Subcutaneous abdominal adipose tissue (tissue), 5 donors: ENCODE results near the gene MYOF.
"Not testable (repeated sequence)": the region's sequence is repeated elsewhere in the genome, so short reads cannot be mapped to it uniquely, and the experiment has no call there.

Experiments
- H3K27ac ChIP-seq: one replicate; pipeline ENCODE4 v1.7.0; 2013; ENCODE audit warnings: low read depth, mild to moderate bottlenecking, inconsistent platforms, low read length, moderate library complexity
- H3K27me3 ChIP-seq, 5 donors: one replicate each; pipeline ENCODE4 v1.7.0; 2013; ENCODE audit warnings: low read length in 5 of 5, inconsistent platforms in 1 of 5; ENCODE audit not compliant: control insufficient read depth in 5 of 5, insufficient read depth in 4 of 5
- H3K36me3 ChIP-seq, 5 donors: one replicate each; pipeline ENCODE4 v1.7.0; 2013; ENCODE audit warnings: low read length in 5 of 5; ENCODE audit not compliant: control insufficient read depth in 5 of 5, insufficient read depth in 5 of 5
- H3K4me1 ChIP-seq, 5 donors: one replicate each; pipeline ENCODE4 v1.7.0; 2013; ENCODE audit warnings: low read length in 5 of 5, mild to moderate bottlenecking in 3 of 5, moderate library complexity in 1 of 5; ENCODE audit not compliant: control insufficient read depth in 5 of 5, insufficient read depth in 5 of 5
- H3K4me3 ChIP-seq, 5 donors: one replicate each; pipeline ENCODE4 v1.7.0; 2013; ENCODE audit warnings: low read length in 5 of 5, low read depth in 1 of 5
- H3K9ac ChIP-seq, 5 donors: one replicate each; pipeline ENCODE4 v1.7.0; 2013; ENCODE audit warnings: low read length in 5 of 5, mild to moderate bottlenecking in 4 of 5, moderate library complexity in 3 of 5
- H3K9me3 ChIP-seq, 5 donors: one replicate each; pipeline ENCODE4 v1.7.0; 2013; ENCODE audit warnings: low read length in 5 of 5; ENCODE audit not compliant: control insufficient read depth in 5 of 5
- donor health status: healthy.
- donor health status: healthy.
- donor health status: healthy.
- donor health status: healthy.
- donor health status: healthy.

Gene MYOF

GRCh38 chr10:93435621-93436397, 46.3 kb downstream of the MYOF start:
- no peaks in the 10 kb centered on the region for H3K9me3 ChIP-seq
- H3K4me3 ChIP-seq, result no peak overlapping the region
- peaks cover 0 to 3% (median 0%) of the 10 kb centered on the region in 5 donors for H3K36me3 ChIP-seq
- peaks cover 18 to 64% (median 52%) of the 10 kb centered on the region in 5 donors for H3K4me1 ChIP-seq
- no peaks in the 10 kb centered on the region for H3K27me3 ChIP-seq
- H3K27ac ChIP-seq, result peak overlapping the region; percentile 96
- H3K9ac ChIP-seq, result peak overlapping the region; percentile 60 to 95 (median 71)

- H3K4me1 ChIP-seq, result peaks cover 18 to 62% (median 47%) of the 10 kb centered on the region in 5 donors
- peak overlapping the region in 4 of 5 donors; percentile 2 to 95 (median 61) for H3K9ac ChIP-seq
- H3K27ac ChIP-seq, result peak overlapping the region; percentile 96
- no peaks in the 10 kb centered on the region for H3K27me3 ChIP-seq
- H3K9me3 ChIP-seq, result no peaks in the 10 kb centered on the region
- H3K36me3 ChIP-seq, result peaks cover 0 to 3% (median 0%) of the 10 kb centered on the region in 5 donors
- peak overlapping the region in 1 of 5 donors; percentile 8 for H3K4me3 ChIP-seq
These were observed 47.1 kb downstream of the MYOF start for GRCh38 chr10:93434991-93435491.

DNA sequence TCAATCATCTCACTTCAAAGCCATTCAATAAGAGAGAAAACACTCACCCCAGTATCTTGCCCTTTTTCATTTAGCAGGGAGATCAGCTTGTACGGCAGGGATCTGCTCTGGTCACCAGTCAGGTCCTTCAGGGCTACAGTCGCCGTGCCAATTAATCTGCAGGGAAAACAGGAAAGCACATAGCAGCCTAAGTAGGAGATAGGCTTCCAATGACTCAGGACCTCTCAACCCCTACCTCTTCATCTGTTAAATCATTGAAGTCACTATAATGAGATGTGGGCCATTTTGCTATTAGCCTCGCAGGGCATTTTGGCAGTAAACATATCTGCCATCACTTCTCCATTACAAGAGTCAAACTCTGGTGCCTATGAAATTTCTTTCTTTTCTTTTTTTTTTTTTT, 50.8 kb downstream of the MYOF start:
- peaks cover 4 to 44% (median 39%) of the 10 kb centered on the region in 5 donors for H3K4me1 ChIP-seq
- H3K4me3 ChIP-seq, result peak overlapping the region in 1 of 5 donors; percentile 1
- no peak overlapping the region for H3K9ac ChIP-seq
- no peaks in the 10 kb centered on the region for H3K9me3 ChIP-seq
- no peaks in the 10 kb centered on the region for H3K27me3 ChIP-seq
- peaks cover 0 to 3% (median 0%) of the 10 kb centered on the region in 5 donors for H3K36me3 ChIP-seq
- H3K27ac ChIP-seq, result no peak overlapping the region

DNA sequence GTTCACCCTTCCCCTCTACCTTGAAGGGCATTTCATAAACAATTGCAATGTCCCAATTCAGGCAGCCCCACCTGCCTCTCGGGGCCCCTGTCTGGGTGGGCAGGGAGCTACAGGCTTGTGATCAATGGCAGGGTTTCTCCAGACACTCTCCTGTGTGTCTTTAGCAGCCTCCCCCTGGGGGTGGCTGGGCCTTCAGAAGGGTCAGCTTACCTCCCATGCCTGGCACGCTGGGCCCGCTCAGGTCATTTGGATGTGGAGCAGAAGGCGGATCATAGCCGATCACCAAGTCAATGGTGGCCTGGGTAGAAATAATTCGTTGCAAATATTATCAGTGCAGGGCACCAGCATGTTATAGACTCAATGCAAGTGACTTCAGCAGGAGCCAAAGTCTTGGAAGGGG, 56.3 kb downstream of the MYOF start:
- no peak overlapping the region for H3K9ac ChIP-seq
- H3K36me3 ChIP-seq, result peaks cover 0 to 23% (median 19%) of the 10 kb centered on the region in 5 donors
- no peak overlapping the region for H3K4me3 ChIP-seq
- no peaks in the 10 kb centered on the region for H3K27me3 ChIP-seq
- H3K9me3 ChIP-seq, result no peaks in the 10 kb centered on the region
- no peak overlapping the region for H3K27ac ChIP-seq
- peaks cover 3 to 36% (median 28%) of the 10 kb centered on the region in 5 donors for H3K4me1 ChIP-seq

GRCh38 chr10:93422118-93422517, 60.0 kb downstream of the MYOF start:
- Histone ChIP-seq H3K9me3 (no peaks in the 10 kb centered on the region), H3K36me3 (peaks cover 0 to 24% (median 19%) of the 10 kb centered on the region in 5 donors), H3K4me1 (peaks cover 3 to 39% (median 27%) of the 10 kb centered on the region in 5 donors), H3K27ac (no peak overlapping the region), H3K4me3 (peak overlapping the region in 1 of 5 donors; percentile 32), H3K27me3 (no peaks in the 10 kb centered on the region), H3K9ac (no peak overlapping the region)

- Histone ChIP-seq H3K9me3 (no peaks in the 10 kb centered on the region), H3K4me3 (no peak overlapping the region), H3K4me1 (peaks cover 3 to 40% (median 30%) of the 10 kb centered on the region in 5 donors), H3K36me3 (peaks cover 2 to 28% (median 19%) of the 10 kb centered on the region in 5 donors), H3K9ac (no peak overlapping the region), H3K27ac (peak overlapping the region; percentile 3), H3K27me3 (no peaks in the 10 kb centered on the region)
These were observed 60.9 kb downstream of the MYOF start for GRCh38 chr10:93420944-93421825.

DNA sequence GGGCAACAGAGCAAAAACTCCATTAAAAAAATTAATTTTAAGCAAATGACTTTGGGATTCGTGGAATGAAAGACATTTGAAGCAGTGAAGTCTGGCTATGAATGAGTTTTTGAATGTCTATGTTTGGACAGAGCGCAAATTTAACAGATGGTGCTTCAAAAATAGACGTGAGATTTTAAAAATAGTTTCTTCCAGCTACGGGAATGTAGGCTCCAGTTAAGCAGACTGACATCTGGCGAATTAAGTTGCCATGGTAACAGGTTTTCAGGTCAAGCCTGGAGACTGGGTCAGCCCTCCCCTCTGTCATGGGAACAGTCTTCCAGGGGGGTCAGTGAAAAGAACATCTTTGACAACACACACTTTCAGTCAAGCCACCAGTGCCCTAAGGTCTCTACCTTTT, 62.0 kb downstream of the MYOF start:
- H3K27ac ChIP-seq, result no peak overlapping the region
- peaks cover 2 to 18% (median 8%) of the 10 kb centered on the region in 5 donors for H3K36me3 ChIP-seq
- H3K4me3 ChIP-seq, result no peak overlapping the region
- no peaks in the 10 kb centered on the region for H3K27me3 ChIP-seq
- H3K9me3 ChIP-seq, result no peaks in the 10 kb centered on the region
- peaks cover 3 to 40% (median 30%) of the 10 kb centered on the region in 5 donors for H3K4me1 ChIP-seq
- H3K9ac ChIP-seq, result no peak overlapping the region

DNA sequence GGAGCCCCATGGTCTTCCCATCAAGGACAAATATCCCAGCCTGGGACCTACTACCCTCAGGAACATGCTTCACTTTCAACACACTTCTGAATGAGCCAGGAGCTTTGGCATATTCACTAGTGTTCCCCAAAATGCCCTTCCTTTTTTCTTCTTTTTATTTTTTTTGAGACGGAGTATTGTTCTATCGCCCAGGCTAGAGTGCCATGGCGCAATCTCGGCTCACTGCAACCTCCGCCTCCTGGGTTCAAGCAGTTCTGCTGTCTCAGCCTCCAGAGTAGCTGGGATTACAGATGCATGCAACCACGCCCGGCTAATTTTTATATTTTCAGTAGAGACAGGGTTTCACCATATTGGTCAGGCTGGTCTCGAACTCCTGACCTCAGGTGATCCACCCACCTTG, 63.1 kb downstream of the MYOF start:
- not testable (repeated sequence) for H3K27me3 ChIP-seq, H3K36me3 ChIP-seq, H3K9ac ChIP-seq, H3K9me3 ChIP-seq, H3K4me3 ChIP-seq, H3K27ac ChIP-seq
- peaks cover 3 to 41% (median 31%) of the 10 kb centered on the region in 5 donors for H3K4me1 ChIP-seq

DNA sequence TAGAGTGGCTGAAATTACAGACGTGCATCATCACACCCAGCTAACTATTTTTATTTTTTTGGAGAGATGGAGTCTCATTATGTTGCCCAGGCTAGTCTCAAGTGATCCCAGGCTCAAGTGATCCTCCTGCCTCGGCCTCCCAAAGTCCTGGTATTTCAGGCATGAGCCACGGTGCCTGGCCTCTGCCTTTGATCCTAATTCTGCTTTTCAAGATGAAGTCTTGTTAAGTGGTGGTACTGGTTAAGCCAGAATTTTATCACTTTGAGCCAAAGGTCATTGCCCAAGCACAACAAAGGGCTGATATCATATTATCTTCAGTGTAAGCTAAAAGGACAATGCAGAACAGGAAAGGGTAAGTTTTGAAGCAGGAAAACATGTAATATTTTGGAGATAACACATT, 64.2 kb downstream of the MYOF start:
- Histone ChIP-seq H3K4me3 (no peak overlapping the region), H3K27ac (no peak overlapping the region), H3K27me3 (no peaks in the 10 kb centered on the region), H3K36me3 (peaks cover 0 to 5% (median 0%) of the 10 kb centered on the region in 5 donors), H3K9ac (no peak overlapping the region), H3K4me1 (peaks cover 3 to 52% (median 42%) of the 10 kb centered on the region in 5 donors), H3K9me3 (no peaks in the 10 kb centered on the region)
